Heart right ventricle (tissue), 16 donors: ENCODE results near the gene PTPRD. TPM values are rescaled to one million over a fixed set of nuclear protein-coding genes. Genes with fewer than 3 reads are reported as not detected.

Experiments used
- ATAC-seq, 8 donors: fragments of 200-7000 bp; cut with Tn5 transposase; one replicate each; pipeline ENCODE4 v1.9.1; 2020; ENCODE audit warnings: mild to moderate bottlenecking in 8 of 8, moderate library complexity in 8 of 8, moderate number of reproducible peaks in 1 of 8
- DNase-seq, 2 donors: peaks; one replicate each; pipeline ENCODE4 v3.0.0-alpha.2; 2020
- H3K27ac ChIP-seq, 10 donors: fragments of 200-600 bp; sonication (generic) in 2 of 10; one replicate each; pipeline versions ENCODE4 v1.5.0 to v1.8.0; 2020 to 2022; ENCODE audit warnings: mild to moderate bottlenecking in 3 of 10
- H3K27me3 ChIP-seq, 7 donors: fragments of 200-600 bp; one replicate each; pipeline ENCODE4 v1.8.0; 2021 to 2022; ENCODE audit warnings: mild to moderate bottlenecking in 2 of 7
- H3K36me3 ChIP-seq, 9 donors: fragments of 200-600 bp; sonication (generic) in 1 of 9; one replicate each; pipeline versions ENCODE4 v1.5.0 to v1.8.0; 2020 to 2022; ENCODE audit warnings: mild to moderate bottlenecking in 2 of 9
- H3K4me1 ChIP-seq, 9 donors: fragments of 200-600 bp; sonication (generic) in 1 of 9; one replicate each; pipeline versions ENCODE4 v1.5.0 to v1.8.0; 2020 to 2022; ENCODE audit warnings: mild to moderate bottlenecking in 4 of 9
- H3K4me3 ChIP-seq, 10 donors: fragments of 200-600 bp; sonication (generic) in 2 of 10; one replicate each; pipeline versions ENCODE4 v1.5.0 to v1.8.0; 2020 to 2022; ENCODE audit warnings: mild to moderate bottlenecking in 7 of 10, moderate library complexity in 2 of 10
- H3K9me3 ChIP-seq, 11 donors: fragments of 200-600 bp in 10 of 11; sonication (generic) in 2 of 11; one replicate each; pipeline versions ENCODE4 v1.5.0 to v1.8.0; 2013 to 2022; ENCODE audit warnings: mild to moderate bottlenecking in 2 of 11, control low read depth in 1 of 11, moderate library complexity in 1 of 11
- WGBS, 2 donors: extraction: QIAGEN DNeasy Blood & Tissue Kit; methylation state at CpG; one replicate each; pipeline ENCODE4 v1.1.7; 2013; ENCODE audit warnings: inconsistent platforms in 1 of 2; 5-methylcytosine and 5-hydroxymethylcytosine counted together
- intact Hi-C, 10 donors: fragments of 100-400 bp; cut with DNase I; formaldehyde crosslinking; loops; one replicate each; pipeline versions ENCODE4 v1.11.1 to v1.14.2; 2022
- polyA plus RNA-seq, 2 donors: library from polyadenylated mRNA; stranded (reverse); fragments of 200-250 nt; gene quantifications; one replicate each; pipeline ENCODE4 v1.2.3, GENCODE V29; 2013
- total RNA-seq, 10 donors: library from RNA; stranded (reverse); fragmentation: NEBNext Ultra II Directional in 3 of 10; extraction: Animal tissue kit (Norgen Biotek cat#: 25700) in 3 of 10; gene quantifications; one replicate each; pipeline versions ENCODE4 v1.2.1 to v1.2.4, GENCODE V29; 2021 to 2023
- TF ChIP-seq, protein P1 (sequence below), 9 donors: fragments of 200-600 bp; sonication (generic) in 2 of 9; IDR thresholded peaks; one replicate each; pipeline versions ENCODE4 v1.5.0 to v1.8.0; 2021 to 2022; ENCODE audit warnings: antibody characterized with exemption in 9 of 9, mild to moderate bottlenecking in 5 of 9, moderate library complexity in 1 of 9
- donor health status: Arrhythmogenic right ventricular cardiomyopathy.
- donor health status: ischemic (EF 13 %, LVEDD 7.1; RV severe dilation, severe dysfunction).
- donor health status: healthy with polysubstance abuse.
- donor health status: DM: no; HTN: yes; CAD: no.
- donor health status: DM: no; HTN: no; CAD: no.
- donor health status: ischemic (EF 25% LVEDD 6.9; RV normal size, moderate dysfunction).
- donor health status: ischemic (EF 25% LVEDD 5.7; RV mildly dilated, moderate dysfunction).
- donor health status: healthy.
- donor health status: DM: yes; HTN: yes; CAD: no.
- donor health status: Ischemic cardiomyopathy.
- donor health status: ischemic (EF 35%, LVEDD 5.7; RV mildly dilated, moderate dysfunction).
- donor health status: nonischemic (EF 11% LVEDD 7.7; RV severe dilation, severe dysfunction).
- donor health status: DM: yes; HTN: yes; CAD: no.
- donor health status: PGD.
- donor health status: ischemic (EF 29% LVEDD 5.4; RV normal size, mild dysfunction).
- donor health status: nonischemic (EF 23%, LVEDD 6.1; RV moderate dilation, normal function).

PTPRD gene
- total and polyA plus RNA-seq, 12 donors = 1.4 to 25.2 (median 13.0) TPM

DNA sequence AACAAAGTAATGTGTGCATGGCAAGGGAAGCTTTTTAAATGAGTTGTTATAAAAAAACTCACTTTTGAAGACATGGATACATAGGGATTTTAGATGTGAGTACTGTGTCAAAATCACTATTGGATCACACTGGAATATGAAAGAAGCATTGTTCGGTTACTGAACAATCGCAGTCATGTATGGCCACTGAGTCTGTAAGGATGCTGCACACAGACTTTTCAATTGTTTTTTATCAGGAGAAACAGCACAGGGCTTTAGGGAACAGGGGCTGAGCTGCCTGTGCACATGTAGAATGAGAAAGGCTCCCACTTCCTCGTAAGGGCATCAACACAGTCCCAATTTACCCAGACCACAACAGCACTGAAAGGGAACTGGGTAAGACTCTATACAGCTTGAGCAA, 1479.3 kb downstream of the PTPRD start:
- Histone ChIP-seq H3K27me3 (no peaks in the 10 kb centered on the region), H3K27ac (no peak overlapping the region), H3K4me3 (no peak overlapping the region), H3K36me3 (no peaks in the 10 kb centered on the region), H3K9me3 (no peaks in the 10 kb centered on the region), H3K4me1 (no peaks in the 10 kb centered on the region)
- ATAC-seq (no peak), DNase-seq (no peak)
- WGBS, 2 donors = 84 to 89% methylated on average over 3 of the region's 3 CpGs
- intact Hi-C loops = no loop called here
- TF ChIP-seq, protein P1, sequence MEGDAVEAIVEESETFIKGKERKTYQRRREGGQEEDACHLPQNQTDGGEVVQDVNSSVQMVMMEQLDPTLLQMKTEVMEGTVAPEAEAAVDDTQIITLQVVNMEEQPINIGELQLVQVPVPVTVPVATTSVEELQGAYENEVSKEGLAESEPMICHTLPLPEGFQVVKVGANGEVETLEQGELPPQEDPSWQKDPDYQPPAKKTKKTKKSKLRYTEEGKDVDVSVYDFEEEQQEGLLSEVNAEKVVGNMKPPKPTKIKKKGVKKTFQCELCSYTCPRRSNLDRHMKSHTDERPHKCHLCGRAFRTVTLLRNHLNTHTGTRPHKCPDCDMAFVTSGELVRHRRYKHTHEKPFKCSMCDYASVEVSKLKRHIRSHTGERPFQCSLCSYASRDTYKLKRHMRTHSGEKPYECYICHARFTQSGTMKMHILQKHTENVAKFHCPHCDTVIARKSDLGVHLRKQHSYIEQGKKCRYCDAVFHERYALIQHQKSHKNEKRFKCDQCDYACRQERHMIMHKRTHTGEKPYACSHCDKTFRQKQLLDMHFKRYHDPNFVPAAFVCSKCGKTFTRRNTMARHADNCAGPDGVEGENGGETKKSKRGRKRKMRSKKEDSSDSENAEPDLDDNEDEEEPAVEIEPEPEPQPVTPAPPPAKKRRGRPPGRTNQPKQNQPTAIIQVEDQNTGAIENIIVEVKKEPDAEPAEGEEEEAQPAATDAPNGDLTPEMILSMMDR (IDR thresholded peaks at IDR 0.05) = no peak

DNA sequence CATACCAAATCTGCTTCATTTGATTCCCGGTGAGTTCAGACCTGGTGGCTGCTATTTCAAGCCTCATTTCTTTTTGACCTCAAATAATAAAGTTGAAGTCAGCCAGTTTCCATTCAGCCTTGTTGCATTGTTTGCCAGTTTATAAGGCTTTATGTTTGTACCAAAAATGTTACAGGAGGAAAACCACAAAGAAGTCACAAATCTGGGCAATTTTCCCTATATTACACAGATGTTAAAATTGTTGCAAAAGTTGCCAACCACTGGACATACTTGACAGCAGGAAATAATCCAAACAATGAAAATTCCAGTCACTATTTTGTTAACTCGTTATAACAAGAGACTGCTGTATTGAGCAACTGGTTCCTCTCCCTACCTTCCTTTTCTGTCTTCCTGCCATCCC, 1488.2 kb downstream of the PTPRD start:
- Histone ChIP-seq H3K36me3 (no peaks in the 10 kb centered on the region), H3K27ac (no peak overlapping the region), H3K4me3 (no peak overlapping the region), H3K27me3 (no peaks in the 10 kb centered on the region), H3K4me1 (no peaks in the 10 kb centered on the region), H3K9me3 (no peaks in the 10 kb centered on the region)
- intact Hi-C loops = no loop called here
- TF ChIP-seq, protein P1 (IDR thresholded peaks at IDR 0.05) = no peak
- WGBS, 2 donors = 33 to 56% methylated on average over 2 of the region's 2 CpGs
- DNase-seq = no peak
- no peak for ATAC-seq

DNA sequence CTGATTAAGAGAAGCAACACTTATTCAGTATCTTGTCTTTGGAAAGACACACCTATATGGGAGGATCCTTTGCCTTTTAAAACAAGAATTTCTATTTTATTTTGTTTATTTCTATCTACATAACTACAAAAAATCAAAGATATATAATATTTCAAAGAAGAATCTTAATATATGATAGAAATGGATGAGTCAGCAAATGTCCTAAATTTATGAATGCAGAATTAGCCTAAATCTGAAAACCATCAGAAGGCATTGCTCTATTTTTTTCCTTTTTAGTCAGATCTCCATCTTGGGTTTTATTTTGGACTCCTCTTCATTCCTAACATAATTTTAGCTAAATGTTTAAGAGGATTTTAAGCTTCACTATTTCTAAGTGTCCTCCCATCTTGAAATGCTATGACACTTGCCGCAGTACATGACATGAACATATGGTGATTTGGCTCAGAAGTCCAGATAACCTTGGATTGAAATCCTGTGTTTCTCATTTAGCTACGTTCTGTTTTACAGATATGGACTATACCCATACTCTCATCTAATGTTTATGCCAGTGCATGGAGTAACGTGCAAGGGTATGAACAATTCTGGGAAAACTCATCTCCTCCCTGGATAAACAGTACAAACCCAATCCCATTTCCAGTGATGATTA, 1490.4 kb downstream of the PTPRD start:
- TF ChIP-seq, protein P1 (IDR thresholded peaks at IDR 0.05) = no peak
- intact Hi-C loops = no loop called here
- 68 to 74% methylated on average over 3 of the region's 3 CpGs for WGBS, 2 donors
- Histone ChIP-seq H3K27ac (no peak overlapping the region), H3K27me3 (no peaks in the 10 kb centered on the region), H3K4me1 (no peaks in the 10 kb centered on the region), H3K36me3 (no peaks in the 10 kb centered on the region), H3K9me3 (no peaks in the 10 kb centered on the region), H3K4me3 (no peak overlapping the region)
- ATAC-seq (no peak), DNase-seq (no peak)

DNA sequence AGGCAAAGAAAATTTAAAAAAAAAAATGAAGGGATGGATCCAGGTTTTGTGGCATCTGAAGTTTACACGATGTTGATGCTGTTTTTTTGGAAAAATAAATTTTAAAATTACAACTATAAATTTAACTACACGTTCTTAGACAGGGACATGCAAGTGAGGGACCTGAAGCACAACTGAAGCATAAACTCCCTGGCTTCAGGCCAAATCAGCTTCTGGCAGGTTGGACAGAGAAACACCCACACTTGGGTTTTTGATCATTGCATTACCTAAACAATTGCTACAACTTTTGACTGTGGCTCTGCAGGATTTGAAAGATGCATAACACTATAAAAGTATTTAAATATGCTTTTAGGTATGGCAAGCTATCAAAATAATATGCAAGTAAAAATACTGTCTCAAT, 1494.9 kb downstream of the PTPRD start:
- TF ChIP-seq, protein P1 (IDR thresholded peaks at IDR 0.05) = no peak
- Histone ChIP-seq H3K27ac (no peak overlapping the region), H3K27me3 (no peaks in the 10 kb centered on the region), H3K4me1 (no peaks in the 10 kb centered on the region), H3K36me3 (no peaks in the 10 kb centered on the region), H3K4me3 (no peak overlapping the region), H3K9me3 (no peaks in the 10 kb centered on the region)
- intact Hi-C loops = no loop called here
- ATAC-seq (no peak), DNase-seq (no peak)
- 53 to 70% methylated on average over 2 of the region's 2 CpGs for WGBS, 2 donors
